H1 (cell line): ENCODE results near the gene MAN1C1. TPM values are rescaled to one million over a fixed set of nuclear protein-coding genes. Genes with fewer than 3 reads are reported as not detected.

Experiments used
- CTCF ChIA-PET: fragments of 300-600 bp; sonication (Branson Sonifier 250); formaldehyde crosslinking; loops from one replicate; lab custom pipeline; 2021; ENCODE audit not compliant: partially characterized antibody; lab: Charles Lee
- POLR2A ChIA-PET: fragments of 300-600 bp; sonication (Branson Sonifier 250); formaldehyde crosslinking; loops from one replicate; lab custom pipeline; 2021; ENCODE audit warnings: inconsistent platforms; ENCODE audit not compliant: partially characterized antibody; lab: Charles Lee
- DNase-seq, 2 experiments: peaks; one replicate each; pipeline versions ENCODE4 v3.0.0 to v3.0.0-alpha.2; 2010 to 2022; ENCODE audit warnings: low spot score in 2 of 2, low read depth in 1 of 2, mixed read lengths in 1 of 2
- FAIRE-seq: peaks from 2 replicates; lab custom pipeline; 2011; peaks lifted over from hg19 to GRCh38; lab: Jason Lieb, UNC
- H2AFZ ChIP-seq: 2 replicates; pipeline ENCODE4 v1.8.1; 2012; ENCODE audit warnings: low read length, inconsistent platforms
- H2AK5ac ChIP-seq: 2 replicates; pipeline ENCODE4 v1.6.1; 2013; ENCODE audit warnings: low read depth, low read length
- H2BK120ac ChIP-seq: replicated peaks from 2 replicates; pipeline ENCODE3; 2013; ENCODE audit warnings: low read depth, low read length, inconsistent platforms
- H2BK12ac ChIP-seq: 2 replicates; pipeline ENCODE4 v1.6.1; 2013; ENCODE audit warnings: low read depth, low read length
- H2BK15ac ChIP-seq: 2 replicates; pipeline ENCODE4 v1.6.1; 2013; ENCODE audit warnings: low read length
- H2BK20ac ChIP-seq: 2 replicates; pipeline ENCODE4 v1.6.1; 2013; ENCODE audit warnings: low read length
- H2BK5ac ChIP-seq: 2 replicates; pipeline ENCODE4 v1.6.1; 2013; ENCODE audit warnings: low read depth, low read length
- H3K14ac ChIP-seq: 2 replicates; pipeline ENCODE4 v1.6.1; 2013; ENCODE audit warnings: inconsistent platforms; ENCODE audit not compliant: insufficient read length
- H3K18ac ChIP-seq: 2 replicates; pipeline ENCODE4 v1.6.1; 2013; ENCODE audit warnings: low read length; ENCODE audit errors: extremely low read depth
- H3K23ac ChIP-seq: 2 replicates; pipeline ENCODE4 v1.6.1; 2013; ENCODE audit warnings: inconsistent platforms; ENCODE audit not compliant: insufficient read length
- H3K23me2 ChIP-seq: 2 replicates; pipeline ENCODE4 v1.6.1; 2013; ENCODE audit warnings: low read depth, low read length
- H3K27ac ChIP-seq: 2 replicates; pipeline ENCODE4 v1.6.1; 2011; ENCODE audit warnings: low read depth, low read length, inconsistent platforms
- H3K27me3 ChIP-seq, 4 experiments: replicated peaks in 1 of 4; 1 replicate in 1 of 4; 2 replicates in 3 of 4; pipeline versions ENCODE4 v1.6.1 to v1.8.1; 2011 to 2013; ENCODE audit warnings: low read length in 3 of 4, mild to moderate bottlenecking in 3 of 4, inconsistent platforms in 2 of 4, mixed read lengths in 2 of 4, moderate library complexity in 1 of 4; ENCODE audit not compliant: control insufficient read depth in 3 of 4, insufficient read depth in 3 of 4; ENCODE audit errors: extremely low read depth in 1 of 4
- H3K36me3 ChIP-seq, 4 experiments: 2 replicates each; pipeline versions ENCODE4 v1.6.1 to v1.8.1; 2011 to 2013; ENCODE audit warnings: mild to moderate bottlenecking in 4 of 4, low read length in 3 of 4, moderate library complexity in 2 of 4, control low read depth in 1 of 4, inconsistent platforms in 1 of 4; ENCODE audit not compliant: insufficient read depth in 4 of 4, control insufficient read depth in 2 of 4
- H3K4ac ChIP-seq: replicated peaks from 2 replicates; pipeline ENCODE3; 2013; ENCODE audit warnings: low read length, low read depth, mixed read lengths, inconsistent platforms; ENCODE audit not compliant: insufficient read length
- H3K4me1 ChIP-seq, 4 experiments: replicated peaks in 1 of 4; 1 replicate in 1 of 4; 2 replicates in 3 of 4; pipeline versions ENCODE4 v1.6.1 to v1.8.1; 2011 to 2013; ENCODE audit warnings: low read length in 3 of 4, inconsistent platforms in 2 of 4, mixed read lengths in 1 of 4; ENCODE audit not compliant: insufficient read depth in 4 of 4, control insufficient read depth in 3 of 4
- H3K4me2 ChIP-seq, 2 experiments: 2 replicates each; pipeline versions ENCODE4 v1.6.1 to v1.8.1; 2011 to 2013; ENCODE audit warnings: low read depth in 2 of 2, low read length in 2 of 2, control low read depth in 1 of 2, inconsistent platforms in 1 of 2, mild to moderate bottlenecking in 1 of 2; ENCODE audit not compliant: insufficient read depth in 1 of 2
- H3K4me3 ChIP-seq, 4 experiments: fragments of 200-600, 300-600 bp in 1 of 4; sonication (generic), shearing (Covaris generic), sonication (Bioruptor Twin) in 1 of 4; 2 replicates each; pipeline versions ENCODE4 v1.5.1 to v1.8.1; 2011 to 2016; ENCODE audit warnings: low read length in 4 of 4, low read depth in 3 of 4, control low read depth in 2 of 4, inconsistent platforms in 2 of 4, mild to moderate bottlenecking in 2 of 4, mixed read lengths in 1 of 4, moderate library complexity in 1 of 4; ENCODE audit not compliant: insufficient read depth in 2 of 4; ENCODE audit errors: extremely low read depth in 1 of 4
- H3K56ac ChIP-seq: replicated peaks from 2 replicates; pipeline ENCODE3; 2013; ENCODE audit warnings: low read depth, mild to moderate bottlenecking, mixed read lengths, low read length, inconsistent platforms; ENCODE audit not compliant: insufficient read length
- H3K79me1 ChIP-seq: 2 replicates; pipeline ENCODE4 v1.6.1; 2013; ENCODE audit warnings: low read depth, low read length, control low read depth
- H3K79me2 ChIP-seq, 2 experiments: 2 replicates each; pipeline versions ENCODE4 v1.6.1 to v1.8.1; 2012 to 2013; ENCODE audit warnings: low read length in 2 of 2, mild to moderate bottlenecking in 2 of 2, inconsistent platforms in 1 of 2; ENCODE audit not compliant: insufficient read depth in 2 of 2, control insufficient read depth in 1 of 2
- H3K9ac ChIP-seq, 4 experiments: replicated peaks in 1 of 4; 1 replicate in 1 of 4; 2 replicates in 3 of 4; pipeline versions ENCODE4 v1.6.1 to v1.8.1; 2011 to 2013; ENCODE audit warnings: low read depth in 3 of 4, low read length in 3 of 4, control low read depth in 2 of 4, mild to moderate bottlenecking in 2 of 4, moderate library complexity in 2 of 4, inconsistent platforms in 1 of 4; ENCODE audit errors: extremely low read depth in 1 of 4
- H3K9me3 ChIP-seq, 2 experiments: 2 replicates each; pipeline versions ENCODE4 v1.6.1 to v1.8.1; 2012 to 2013; ENCODE audit warnings: mild to moderate bottlenecking in 2 of 2, moderate library complexity in 2 of 2, control low read depth in 1 of 2, inconsistent platforms in 1 of 2, low read depth in 1 of 2, low read length in 1 of 2, mixed read lengths in 1 of 2; ENCODE audit not compliant: insufficient read depth in 2 of 2
- H4K20me1 ChIP-seq, 2 experiments: replicated peaks in 1 of 2; 2 replicates each; pipeline versions ENCODE3 to v1.8.1; 2011 to 2013; ENCODE audit warnings: inconsistent platforms in 2 of 2, low read length in 2 of 2, mild to moderate bottlenecking in 1 of 2; ENCODE audit not compliant: insufficient read depth in 2 of 2, control insufficient read depth in 1 of 2
- H4K5ac ChIP-seq: 2 replicates; pipeline ENCODE4 v1.6.1; 2013; ENCODE audit warnings: low read length, low read depth, mixed read lengths, inconsistent platforms; ENCODE audit not compliant: insufficient read length
- H4K8ac ChIP-seq: 2 replicates; pipeline ENCODE4 v1.8.0; 2013; ENCODE audit warnings: mild to moderate bottlenecking, moderate library complexity, low read length, inconsistent platforms; ENCODE audit not compliant: insufficient read depth; ENCODE audit errors: extremely low read depth
- H4K91ac ChIP-seq: replicated peaks from 2 replicates; pipeline ENCODE3; 2013; ENCODE audit warnings: low read length, mixed read lengths, inconsistent platforms; ENCODE audit not compliant: insufficient read length
- ASH2L ChIP-seq: fragments of 200-600, 300-600 bp; sonication (generic); IDR thresholded peaks from one replicate; pipeline ENCODE4 v1.7.1; 2017; ENCODE audit warnings: low read length
- GABPA ChIP-seq: IDR thresholded peaks from 2 replicates; pipeline ENCODE4 v1.6.1; 2011; ENCODE audit warnings: mild to moderate bottlenecking, low read length, moderate library complexity, borderline replicate concordance; ENCODE audit not compliant: insufficient read depth
- GTF2F1 ChIP-seq: IDR thresholded peaks from 2 replicates; pipeline ENCODE4 v1.6.1; 2012; ENCODE audit warnings: low read depth, low read length, improper control_type of control experiment, borderline replicate concordance
- HDAC6 ChIP-seq: IDR thresholded peaks from one replicate; pipeline ENCODE4 v1.7.1; 2012; ENCODE audit warnings: low read depth, mild to moderate bottlenecking, inconsistent platforms, low read length, moderate library complexity
- MAFK ChIP-seq: IDR thresholded peaks from 2 replicates; pipeline ENCODE4 v1.6.1; 2012; ENCODE audit warnings: low read depth, mild to moderate bottlenecking, improper control_type of control experiment, low read length
- POLR2A ChIP-seq, 2 experiments: IDR thresholded peaks; 1 replicate in 1 of 2; 2 replicates in 1 of 2; pipeline ENCODE4 v1.6.1; 2011; ENCODE audit warnings: low read depth in 2 of 2, low read length in 2 of 2, mild to moderate bottlenecking in 2 of 2; ENCODE audit errors: control extremely low read depth in 1 of 2
- RXRA ChIP-seq: IDR thresholded peaks from 2 replicates; pipeline ENCODE4 v1.6.1; 2011; ENCODE audit warnings: low read depth, mild to moderate bottlenecking, low read length, moderate library complexity; ENCODE audit not compliant: insufficient read depth
- SIX5 ChIP-seq: IDR thresholded peaks from 2 replicates; pipeline ENCODE4 v1.6.1; 2011; ENCODE audit warnings: mild to moderate bottlenecking, low read depth, low read length
- SP2 ChIP-seq: IDR thresholded peaks from 2 replicates; pipeline ENCODE4 v1.6.1; 2012; ENCODE audit warnings: mild to moderate bottlenecking, low read length, inconsistent platforms
- WGBS, 2 experiments: shearing (Covaris generic) in 1 of 2; methylation state at CpG; one replicate each; pipeline versions ENCODE4 v1.1.6 to v1.1.7; 2013 to 2015; ENCODE audit warnings: low lambda C conversion rate in 2 of 2, mixed read lengths in 2 of 2, inconsistent platforms in 1 of 2, low coverage in 1 of 2, missing lambda C conversion rate in 1 of 2; ENCODE audit not compliant: insufficient replicate concordance in 2 of 2, insufficient coverage in 1 of 2, insufficient read length in 1 of 2; ENCODE audit errors: extremely low coverage in 1 of 2, missing lambda C conversion rate in 1 of 2; 5-methylcytosine and 5-hydroxymethylcytosine counted together
- polyA plus RNA-seq, 7 experiments: library from polyadenylated mRNA; depleted of rRNA in 3 of 7; stranded (reverse) in 5 of 7; unstranded in 2 of 7; fragments of >200 nt in 5 of 7; fragments of 200-250 nt in 2 of 7; gene quantifications; 1 replicate in 5 of 7; 2 replicates in 1 of 7; 4 replicates in 1 of 7; pipeline versions ENCODE4 v1.2.1 to v1.2.3, GENCODE V29; 2011 to 2013; ENCODE audit warnings: missing spikeins in 2 of 7, mixed read lengths in 2 of 7
- total RNA-seq: library from RNA; stranded (reverse); fragmentation: NEBNext Ultra II Directional; extraction: Animal tissue kit (Norgen Biotek cat#: 25700); gene quantifications from 2 replicates; pipeline ENCODE4 v1.2.1, GENCODE V29; 2021

MAN1C1 gene
- total and polyA plus RNA-seq, 2 of the 8 experiments (the other 6 are each of a cell fraction or from before 2014, with no cell fraction given) = 7.8 to 15.2 TPM

GRCh38 chr1:25626018-25626417, 9.4 kb downstream of the MAN1C1 start:
- H2BK15ac ChIP-seq = no peak overlapping the region
- no peak overlapping the region for H2BK12ac ChIP-seq
- no peak overlapping the region for H3K9ac ChIP-seq
- H4K8ac ChIP-seq = no peak overlapping the region
- 88% methylated on average over 2 of the region's 2 CpGs; no CpG with 5 or more reads in 1 of the 2 experiments for WGBS, 2 experiments
- no peak overlapping the region for H2BK20ac ChIP-seq
- no peak overlapping the region for H3K14ac ChIP-seq
- H3K4me2 ChIP-seq = no peak overlapping the region
- POLR2A ChIA-PET = no interaction called here
- H3K4me3 ChIP-seq = no peak overlapping the region
- no peaks in the 10 kb centered on the region for H3K27me3 ChIP-seq
- no peaks in the 10 kb centered on the region for H3K79me2 ChIP-seq
- no peak overlapping the region for H3K18ac ChIP-seq
- no peak overlapping the region for H4K91ac ChIP-seq
- H3K56ac ChIP-seq = no peak overlapping the region
- H4K5ac ChIP-seq = no peak overlapping the region
- no peaks in the 10 kb centered on the region for H3K36me3 ChIP-seq
- no peaks in the 10 kb centered on the region for H4K20me1 ChIP-seq
- no peaks in the 10 kb centered on the region for H3K9me3 ChIP-seq
- H3K79me1 ChIP-seq = peaks cover 2% of the 10 kb centered on the region; the same call in 1 of the 2 replicates
- no peaks in the 10 kb centered on the region for H3K23me2 ChIP-seq
- H2BK5ac ChIP-seq = no peak overlapping the region
- no peak overlapping the region for H2AK5ac ChIP-seq
- H3K4ac ChIP-seq = no peak overlapping the region
- DNase-seq (no peak), FAIRE-seq (no peak)
- CTCF ChIA-PET = interaction anchor here (1.0 kb wide), 1 partner anchor 69 kb away, joined by 3 read pairs; no protein-coding TSS in a partner anchor
- no peak overlapping the region for H3K27ac ChIP-seq
- TF ChIP-seq RXRA (no peak), GTF2F1 (no peak), ASH2L (no peak), MAFK (no peak), SP2 (no peak), SIX5 (no peak), POLR2A (IDR thresholded peaks at IDR 0.05; ENCODE audit: control extremely low read depth in 1 of 2, low read depth in 2 of 2, low read length in 2 of 2) (no peak), GABPA (no peak), HDAC6 (no peak)
- H2BK120ac ChIP-seq = no peak overlapping the region
- no peak overlapping the region for H3K23ac ChIP-seq
- no peaks in the 10 kb centered on the region for H3K4me1 ChIP-seq
- H2AFZ ChIP-seq = no peak overlapping the region
